Activated naive CD4-positive, alpha-beta T cell treated with Interleukin-2 at 50 U/mL for 16 hours (primary cell): Measurements from ENCODE around the gene ART3.

Source experiments
- DNase-seq: peaks from one replicate; pipeline ENCODE4 v3.0.0-alpha.2; 2020

Gene ART3

GRCh38 chr4:76074993-76075600 lies 588 bp downstream of the ART3 start:
- DNase-seq: no peak

GRCh38 chr4:76078033-76078613 lies 3.6 kb downstream of the ART3 start:
- DNase-seq: no peak

GRCh38 chr4:76083386-76083988 lies 9.0 kb downstream of the ART3 start:
- no peak for DNase-seq

GRCh38 chr4:76084542-76084941 lies 10.0 kb downstream of the ART3 start:
- no peak for DNase-seq

GRCh38 chr4:76087007-76087769 lies 12.7 kb downstream of the ART3 start:
- DNase-seq: no peak

- no peak for DNase-seq
Observed at GRCh38 chr4:76088719-76089118, 14.2 kb downstream of the ART3 start.

GRCh38 chr4:76090241-76090691 lies 15.8 kb downstream of the ART3 start:
- no peak for DNase-seq

- DNase-seq: no peak
Observed at GRCh38 chr4:76091052-76091451, 16.5 kb downstream of the ART3 start.

GRCh38 chr4:76095568-76095967 lies 21.1 kb downstream of the ART3 start:
- DNase-seq: no peak

- no peak for DNase-seq
Observed at GRCh38 chr4:76096076-76096475, 21.6 kb downstream of the ART3 start.

- no peak for DNase-seq
Observed at GRCh38 chr4:76105652-76106051, 31.1 kb downstream of the ART3 start.

- no peak for DNase-seq
Observed at GRCh38 chr4:76106442-76106841, 31.9 kb downstream of the ART3 start.

- no peak for DNase-seq
Observed at GRCh38 chr4:76108467-76109181, 34.1 kb downstream of the ART3 start.

- DNase-seq: no peak
Observed at GRCh38 chr4:76116821-76117220, 42.3 kb downstream of the ART3 start.

GRCh38 chr4:76117536-76117935 lies 43.0 kb downstream of the ART3 start:
- DNase-seq: no peak

GRCh38 chr4:76120199-76120598 lies 45.7 kb downstream of the ART3 start:
- DNase-seq: no peak

GRCh38 chr4:76125816-76126215 lies 51.3 kb downstream of the ART3 start:
- DNase-seq: no peak

GRCh38 chr4:76127754-76128153 lies 53.2 kb downstream of the ART3 start:
- DNase-seq: no peak

GRCh38 chr4:76141241-76141640 lies 66.7 kb downstream of the ART3 start:
- no peak for DNase-seq

GRCh38 chr4:76144546-76144945 lies 70.0 kb downstream of the ART3 start:
- no peak for DNase-seq

- DNase-seq: peak; percentile 47
Observed at GRCh38 chr4:76147454-76148141, 73.1 kb downstream of the ART3 start.

- peak; percentile 97 for DNase-seq
Observed at GRCh38 chr4:76148142-76148865, 73.8 kb downstream of the ART3 start, which contains the start of gene NUP54. Gene NUP54 (minus strand): TSS chr4:76148397. CDS start chr4:76148374, 23 bp downstream.
